Measurements from ENCODE around the gene MSANTD3. TPM values are rescaled to one million over a fixed set of nuclear protein-coding genes. Genes with fewer than 3 reads are reported as not detected.

MSANTD3 gene
- total and polyA plus RNA-seq, 9 of the 15 experiments (the other 6 are each of a cell fraction or from before 2014, with no cell fraction given), result 9.4 to 28.7 (median 22.3) TPM

- Histone ChIP-seq H4K20me1 (replicated peaks; ENCODE audit: control insufficient read depth, insufficient read depth, low read length) (no peaks in the 10 kb centered on the region), H3K79me2 (ENCODE audit: control insufficient read depth, insufficient read depth, low read length) (no peaks in the 10 kb centered on the region), H3K4me2 (ENCODE audit: insufficient read depth, low read length) (no peak overlapping the region), H3K27me3 (ENCODE audit: control insufficient read depth in 2 of 2, insufficient read depth in 2 of 2, low read length in 2 of 2) (no peaks in the 10 kb centered on the region), H3K9ac (ENCODE audit: insufficient read depth in 1 of 2, low read depth in 2 of 2, low read length in 2 of 2) (no peak overlapping the region), H3K27ac (ENCODE audit: extremely low read depth, low read depth, low read length) (no peak overlapping the region), H3K36me3 (ENCODE audit: control insufficient read depth, insufficient read depth, low read length) (no peaks in the 10 kb centered on the region), H3K9me3 (replicated peaks; ENCODE audit: control insufficient read depth, insufficient read depth, low read depth, low read length) (no peaks in the 10 kb centered on the region), H2AFZ (ENCODE audit: low read depth, low read length) (no peak overlapping the region), H3K9me1 (ENCODE audit: control insufficient read depth, insufficient read depth, low read length) (no peaks in the 10 kb centered on the region), H3K4me1 (replicated peaks in 1 of 2; ENCODE audit: control insufficient read depth in 2 of 2, insufficient read depth in 2 of 2, low read length in 2 of 2) (peaks cover 0 to 4% of the 10 kb centered on the region in 2 experiments; a peak in 1 of 5 replicates), H3K4me3 (no peak overlapping the region)
- ATAC-seq (no peak), FAIRE-seq (no peak), DNase-seq (ENCODE audit: extremely low read depth in 1 of 4, low spot score in 3 of 4) (no peak)
- in situ Hi-C loops (cut with MboI) (no loop called here), intact Hi-C loops (cut with micrococcal nuclease) (no loop called here)
- ChIA-PET POLR2A (no interaction called here), CTCF (ENCODE audit: low intra/inter-chr PET ratio) (no interaction called here)
- no peak for TF ChIP-seq PCBP2 (IDR thresholded peaks at IDR 0.05; ENCODE audit: low read depth, low read length, poor library complexity, severe bottlenecking)
- TF ChIP-seq CEBPB (tag; IDR thresholded peaks at IDR 0.05), result peak; percentile 70
- no peak for TF ChIP-seq CEBPG (CRISPR knock-in tag; IDR thresholded peaks at IDR 0.05)
- peak; percentile 11 to 67; a peak in 2 of 4 replicates for TF ChIP-seq CEBPG (tag; conservative IDR thresholded peaks at IDR 0.05 in 1 of 2, IDR thresholded peaks at IDR 0.05 in 1 of 2)
- BruUV-seq (replicated peaks), result no TSS peak
Measured at GRCh38 chr9:100394032-100394695, 32.8 kb upstream of the MSANTD3 start.

GRCh38 chr9:100394816-100395215 lies 32.1 kb upstream of the MSANTD3 start:
- 55% methylated on average over 2 of the region's 2 CpGs for WGBS (ENCODE audit: insufficient coverage, low coverage, missing lambda C conversion rate)
- Histone ChIP-seq H3K9me3 (replicated peaks; ENCODE audit: control insufficient read depth, insufficient read depth, low read depth, low read length) (no peaks in the 10 kb centered on the region), H3K4me3 (no peak overlapping the region), H3K79me2 (ENCODE audit: control insufficient read depth, insufficient read depth, low read length) (no peaks in the 10 kb centered on the region), H3K9ac (ENCODE audit: insufficient read depth in 1 of 2, low read depth in 2 of 2, low read length in 2 of 2) (no peak overlapping the region), H3K36me3 (ENCODE audit: control insufficient read depth, insufficient read depth, low read length) (no peaks in the 10 kb centered on the region), H2AFZ (ENCODE audit: low read depth, low read length) (no peak overlapping the region), H3K27me3 (ENCODE audit: control insufficient read depth in 2 of 2, insufficient read depth in 2 of 2, low read length in 2 of 2) (no peaks in the 10 kb centered on the region), H3K4me2 (ENCODE audit: insufficient read depth, low read length) (no peak overlapping the region), H3K4me1 (replicated peaks in 1 of 2; ENCODE audit: control insufficient read depth in 2 of 2, insufficient read depth in 2 of 2, low read length in 2 of 2) (peaks cover 0 to 4% of the 10 kb centered on the region in 2 experiments; a peak in 1 of 5 replicates), H4K20me1 (replicated peaks; ENCODE audit: control insufficient read depth, insufficient read depth, low read length) (no peaks in the 10 kb centered on the region), H3K27ac (ENCODE audit: extremely low read depth, low read depth, low read length) (no peak overlapping the region), H3K9me1 (ENCODE audit: control insufficient read depth, insufficient read depth, low read length) (no peaks in the 10 kb centered on the region)
- FAIRE-seq, result no peak
- CTCF ChIA-PET (ENCODE audit: low intra/inter-chr PET ratio), result no interaction called here
- TF ChIP-seq XRCC5 (IDR thresholded peaks at IDR 0.05; ENCODE audit: low read depth, low read length) (no peak), MLX (CRISPR knock-in tag; conservative IDR thresholded peaks at IDR 0.05) (no peak), CEBPB (tag; IDR thresholded peaks at IDR 0.05) (no peak), ATF4 (CRISPR knock-in tag; IDR thresholded peaks at IDR 0.05) (no peak), ZNF668 (CRISPR knock-in tag; IDR thresholded peaks at IDR 0.05) (no peak), PHB2 (IDR thresholded peaks at IDR 0.05; ENCODE audit: low read depth) (no peak), ARHGAP35 (IDR thresholded peaks at IDR 0.05; ENCODE audit: partially characterized antibody) (no peak), ZNF143 (CRISPR knock-in tag; IDR thresholded peaks at IDR 0.05) (no peak), NFATC3 (IDR thresholded peaks at IDR 0.05) (no peak)
- no peak for DNase-seq (ENCODE audit: extremely low read depth in 1 of 4, low spot score in 3 of 4)
- ATAC-seq, result no peak
- in situ Hi-C loops (cut with MboI) (no loop called here), intact Hi-C loops (cut with micrococcal nuclease) (no loop called here)
- BruUV-seq (replicated peaks), result no TSS peak
- POLR2A ChIA-PET, result no interaction called here

All from K562 (cell line).